Muscle layer of colon (tissue), 2 donors: Measurements from ENCODE around the gene HSD3B2.
"Not testable (repeated sequence)": the region's sequence is repeated elsewhere in the genome, so short reads cannot be mapped to it uniquely, and the experiment has no call there.

Experiments used
- H3K27ac ChIP-seq: one replicate; pipeline ENCODE4 v1.7.0; 2013; ENCODE audit warnings: low read depth, mild to moderate bottlenecking, low read length, moderate library complexity
- H3K27me3 ChIP-seq, 2 donors: one replicate each; pipeline ENCODE4 v1.7.0; 2013; ENCODE audit warnings: low read length in 2 of 2, mild to moderate bottlenecking in 2 of 2; ENCODE audit not compliant: insufficient read depth in 2 of 2, control insufficient read depth in 1 of 2
- H3K36me3 ChIP-seq: one replicate; pipeline ENCODE4 v1.7.0; 2013; ENCODE audit warnings: mild to moderate bottlenecking, low read length; ENCODE audit not compliant: insufficient read depth
- H3K4me1 ChIP-seq: one replicate; pipeline ENCODE4 v1.7.0; 2013; ENCODE audit warnings: mild to moderate bottlenecking, low read length; ENCODE audit not compliant: insufficient read depth
- H3K4me3 ChIP-seq, 2 donors: one replicate each; pipeline ENCODE4 v1.7.0; 2013; ENCODE audit warnings: low read length in 2 of 2, low read depth in 1 of 2, mild to moderate bottlenecking in 1 of 2, moderate library complexity in 1 of 2
- H3K9ac ChIP-seq: one replicate; pipeline ENCODE4 v1.7.0; 2013; ENCODE audit warnings: low read length
- H3K9me3 ChIP-seq: one replicate; pipeline ENCODE4 v1.7.0; 2013; ENCODE audit warnings: mild to moderate bottlenecking, low read length
- donor health status: abdominal sarcoma.
- donor health status: Adenocarcinoma of cecum.

HSD3B2 gene

DNA sequence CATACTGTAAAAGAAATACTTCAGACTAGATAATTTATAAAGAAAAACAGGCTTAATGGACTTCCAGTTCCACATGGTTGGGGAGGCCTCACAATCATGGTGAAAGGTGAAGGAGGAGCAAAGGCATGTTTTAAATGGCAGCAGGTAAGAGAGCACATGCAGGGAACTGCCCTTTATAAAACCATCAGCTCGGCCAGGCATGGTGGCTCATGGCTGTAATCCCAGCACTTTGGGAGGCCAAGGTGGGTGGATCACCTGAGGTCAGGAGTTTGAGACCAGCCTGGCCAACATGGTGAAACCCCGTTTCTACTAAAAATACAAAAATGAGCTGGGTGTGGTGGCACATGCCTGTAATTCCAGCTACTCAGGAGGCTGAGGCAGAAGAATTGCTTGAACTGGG lies 37.4 kb upstream of the HSD3B2 start:
- H3K9me3 ChIP-seq, H3K36me3 ChIP-seq, H3K27ac ChIP-seq, H3K4me3 ChIP-seq, H3K4me1 ChIP-seq, H3K9ac ChIP-seq, H3K27me3 ChIP-seq: not testable (repeated sequence)

DNA sequence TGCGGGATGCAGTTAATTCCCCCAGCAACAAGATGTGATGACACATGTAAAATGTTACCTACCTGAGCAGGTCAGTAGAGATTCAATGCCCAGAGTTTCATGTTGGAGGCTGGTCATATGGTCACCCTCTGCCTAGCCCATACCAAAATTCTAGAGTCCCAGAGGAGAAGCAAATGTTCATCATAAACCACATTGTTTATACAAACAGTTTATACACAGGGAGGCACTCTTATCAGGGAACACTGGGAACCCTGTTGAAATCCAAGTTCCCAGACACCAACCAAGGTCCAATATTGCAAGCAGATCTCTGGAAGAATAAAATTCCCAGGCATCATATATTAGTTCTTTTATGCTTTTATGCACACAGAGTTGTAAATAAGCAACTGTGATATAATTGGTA lies 35.8 kb upstream of the HSD3B2 start:
- Histone ChIP-seq H3K9me3 (no peaks in the 10 kb centered on the region), H3K27ac (no peak overlapping the region), H3K4me3 (no peak overlapping the region), H3K4me1 (no peaks in the 10 kb centered on the region), H3K9ac (no peak overlapping the region), H3K27me3 (no peaks in the 10 kb centered on the region), H3K36me3 (no peaks in the 10 kb centered on the region)

- H3K27ac ChIP-seq, result no peak overlapping the region
- no peaks in the 10 kb centered on the region for H3K4me1 ChIP-seq
- no peaks in the 10 kb centered on the region for H3K27me3 ChIP-seq
- H3K9ac ChIP-seq, result no peak overlapping the region
- H3K36me3 ChIP-seq, result no peaks in the 10 kb centered on the region
- no peaks in the 10 kb centered on the region for H3K9me3 ChIP-seq
- no peak overlapping the region for H3K4me3 ChIP-seq
Observed at GRCh38 chr1:119380304-119380703, 34.6 kb upstream of the HSD3B2 start.

DNA sequence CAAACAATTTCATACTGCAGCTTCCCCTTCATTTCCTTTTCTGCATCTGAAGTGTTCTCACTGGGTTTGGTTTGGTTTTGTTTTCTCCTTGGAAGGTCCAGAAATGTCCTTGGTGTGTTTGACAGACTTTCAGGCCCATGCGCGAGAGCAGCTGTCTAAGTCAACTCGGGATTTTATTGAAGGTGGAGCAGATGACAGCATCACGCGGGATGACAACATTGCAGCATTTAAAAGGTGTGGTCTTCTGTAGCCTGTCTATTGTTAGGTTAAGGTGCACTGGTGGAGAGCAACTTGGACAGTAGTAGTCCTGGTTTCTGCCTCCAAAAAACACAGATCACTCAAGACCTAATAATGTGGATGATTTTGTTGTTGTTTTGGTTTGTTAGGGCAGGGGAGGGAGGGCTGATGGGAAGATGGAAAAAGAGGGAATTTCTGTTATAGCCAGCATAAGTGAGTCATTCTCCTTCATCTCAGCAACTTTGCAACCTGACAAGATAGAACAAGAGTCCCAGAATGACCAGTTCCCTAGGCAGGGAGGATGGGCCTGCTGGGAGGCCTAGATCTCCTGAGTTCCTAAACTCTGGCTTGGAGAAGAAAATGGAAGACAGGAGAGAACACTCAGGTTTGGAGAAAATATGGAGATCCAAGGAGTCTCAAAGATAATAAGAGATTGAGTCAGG lies 33.8 kb upstream of the HSD3B2 start:
- H3K9ac ChIP-seq, result no peak overlapping the region
- H3K36me3 ChIP-seq, result no peaks in the 10 kb centered on the region
- no peak overlapping the region for H3K27ac ChIP-seq
- no peak overlapping the region for H3K4me3 ChIP-seq
- no peaks in the 10 kb centered on the region for H3K4me1 ChIP-seq
- no peaks in the 10 kb centered on the region for H3K27me3 ChIP-seq
- H3K9me3 ChIP-seq, result no peaks in the 10 kb centered on the region

DNA sequence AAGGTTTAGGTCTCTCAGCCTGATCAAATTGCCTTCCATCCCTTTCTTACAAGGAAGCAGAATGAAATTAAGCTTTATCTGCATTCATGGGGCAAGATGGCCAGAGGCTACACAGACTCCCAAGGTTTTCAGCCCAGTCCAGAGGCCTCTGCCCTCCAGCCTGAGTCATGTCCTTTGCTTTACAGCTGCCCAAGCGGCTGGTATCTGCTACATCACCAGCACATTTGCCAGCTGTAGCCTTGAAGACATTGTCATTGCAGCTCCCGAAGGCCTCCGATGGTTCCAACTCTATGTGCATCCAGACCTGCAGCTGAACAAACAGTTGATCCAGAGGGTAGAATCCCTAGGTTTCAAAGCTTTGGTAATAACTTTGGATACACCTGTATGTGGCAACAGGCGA lies 30.4 kb upstream of the HSD3B2 start:
- H3K36me3 ChIP-seq, result no peaks in the 10 kb centered on the region
- H3K9me3 ChIP-seq, result no peaks in the 10 kb centered on the region

DNA sequence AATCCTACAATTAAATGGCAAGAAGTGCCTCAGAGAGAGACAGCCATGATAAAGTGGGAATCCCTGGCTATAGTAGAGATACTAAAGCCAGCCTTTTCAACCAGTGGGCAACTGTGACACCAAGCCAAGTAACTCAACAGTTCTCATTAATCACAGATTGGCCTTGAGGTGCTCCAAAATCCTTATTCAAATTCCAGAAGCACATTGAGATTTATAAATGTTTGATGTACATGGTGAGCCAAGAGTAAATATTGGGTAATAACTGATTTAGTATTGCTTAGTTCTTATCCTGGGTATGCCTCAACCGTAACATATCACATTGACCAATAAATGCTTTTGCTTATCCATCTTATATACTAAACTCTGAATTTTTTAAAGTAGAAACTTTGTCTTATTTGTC lies 29.3 kb upstream of the HSD3B2 start:
- H3K27me3 ChIP-seq, result no peaks in the 10 kb centered on the region
- no peak overlapping the region for H3K9ac ChIP-seq
- no peaks in the 10 kb centered on the region for H3K36me3 ChIP-seq
- H3K4me1 ChIP-seq, result no peaks in the 10 kb centered on the region
- no peak overlapping the region for H3K27ac ChIP-seq
- no peak overlapping the region for H3K4me3 ChIP-seq
- no peaks in the 10 kb centered on the region for H3K9me3 ChIP-seq

More for the DNA sequence above, 30.4 kb upstream of the HSD3B2 start:
- Histone ChIP-seq H3K9ac (no peak overlapping the region), H3K27me3 (no peaks in the 10 kb centered on the region), H3K4me1 (no peaks in the 10 kb centered on the region), H3K27ac (no peak overlapping the region), H3K4me3 (no peak overlapping the region)

- no peak overlapping the region for H3K4me3 ChIP-seq
- no peaks in the 10 kb centered on the region for H3K4me1 ChIP-seq
- H3K9ac ChIP-seq, result no peak overlapping the region
- no peaks in the 10 kb centered on the region for H3K9me3 ChIP-seq
- H3K27me3 ChIP-seq, result no peaks in the 10 kb centered on the region
- H3K36me3 ChIP-seq, result no peaks in the 10 kb centered on the region
- no peak overlapping the region for H3K27ac ChIP-seq
Observed at GRCh38 chr1:119387858-119388257, 27.1 kb upstream of the HSD3B2 start.

GRCh38 chr1:119388450-119388849 lies 26.5 kb upstream of the HSD3B2 start:
- H3K4me3 ChIP-seq, result no peak overlapping the region
- H3K4me1 ChIP-seq, result no peaks in the 10 kb centered on the region
- H3K27me3 ChIP-seq, result no peaks in the 10 kb centered on the region
- H3K27ac ChIP-seq, result no peak overlapping the region
- H3K36me3 ChIP-seq, result no peaks in the 10 kb centered on the region
- H3K9ac ChIP-seq, result no peak overlapping the region
- H3K9me3 ChIP-seq, result no peaks in the 10 kb centered on the region

DNA sequence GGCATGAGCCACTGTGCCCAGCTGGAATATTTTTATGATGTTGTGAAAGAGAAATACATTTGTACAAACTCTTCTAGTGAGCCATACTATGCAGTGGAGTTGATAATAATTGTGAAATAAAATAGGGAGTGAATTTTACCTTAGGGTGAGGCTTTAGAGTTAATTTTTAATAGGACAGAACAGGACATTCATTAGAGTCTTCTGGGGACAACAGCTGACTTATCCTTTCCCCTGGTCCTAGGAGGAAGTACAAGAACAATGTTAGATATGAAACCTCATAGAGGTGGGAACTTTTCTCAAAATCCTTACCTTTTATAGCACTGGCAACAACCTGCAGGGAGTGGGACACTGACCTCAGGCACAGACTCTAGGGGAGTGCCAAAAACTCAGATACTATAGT lies 24.4 kb upstream of the HSD3B2 start:
- no peaks in the 10 kb centered on the region for H3K36me3 ChIP-seq
- no peaks in the 10 kb centered on the region for H3K27me3 ChIP-seq
- no peaks in the 10 kb centered on the region for H3K4me1 ChIP-seq
- no peak overlapping the region for H3K4me3 ChIP-seq
- H3K9me3 ChIP-seq, result no peaks in the 10 kb centered on the region
- no peak overlapping the region for H3K27ac ChIP-seq
- H3K9ac ChIP-seq, result no peak overlapping the region

DNA sequence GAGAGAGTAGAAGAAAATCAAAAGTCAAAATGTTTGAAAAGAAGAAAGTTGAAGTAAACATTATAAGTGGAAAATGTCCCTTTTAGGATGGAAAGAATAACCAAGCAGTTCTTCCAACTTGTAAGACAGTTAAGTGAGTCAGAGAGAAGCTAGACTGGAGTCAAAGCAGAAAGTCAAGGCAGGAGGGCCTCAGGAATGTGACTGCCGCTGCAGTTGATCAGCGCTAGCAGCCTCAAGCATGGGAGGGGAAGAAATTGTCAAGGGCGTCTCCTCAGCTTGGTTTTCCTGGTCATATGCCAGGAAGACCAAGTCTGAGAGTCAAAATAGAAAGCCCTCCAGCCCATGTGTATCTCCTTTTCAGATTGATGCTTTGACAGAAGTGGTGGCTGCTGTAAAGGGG lies 23.2 kb upstream of the HSD3B2 start:
- no peaks in the 10 kb centered on the region for H3K36me3 ChIP-seq
- no peaks in the 10 kb centered on the region for H3K9me3 ChIP-seq
- no peak overlapping the region for H3K4me3 ChIP-seq
- H3K4me1 ChIP-seq, result no peaks in the 10 kb centered on the region
- no peak overlapping the region for H3K27ac ChIP-seq
- H3K9ac ChIP-seq, result no peak overlapping the region
- H3K27me3 ChIP-seq, result no peaks in the 10 kb centered on the region

GRCh38 chr1:119394085-119394484 lies 20.9 kb upstream of the HSD3B2 start:
- Histone ChIP-seq H3K9ac (no peak overlapping the region), H3K4me1 (no peaks in the 10 kb centered on the region), H3K27ac (no peak overlapping the region), H3K9me3 (no peaks in the 10 kb centered on the region), H3K27me3 (no peaks in the 10 kb centered on the region), H3K36me3 (no peaks in the 10 kb centered on the region), H3K4me3 (no peak overlapping the region)

DNA sequence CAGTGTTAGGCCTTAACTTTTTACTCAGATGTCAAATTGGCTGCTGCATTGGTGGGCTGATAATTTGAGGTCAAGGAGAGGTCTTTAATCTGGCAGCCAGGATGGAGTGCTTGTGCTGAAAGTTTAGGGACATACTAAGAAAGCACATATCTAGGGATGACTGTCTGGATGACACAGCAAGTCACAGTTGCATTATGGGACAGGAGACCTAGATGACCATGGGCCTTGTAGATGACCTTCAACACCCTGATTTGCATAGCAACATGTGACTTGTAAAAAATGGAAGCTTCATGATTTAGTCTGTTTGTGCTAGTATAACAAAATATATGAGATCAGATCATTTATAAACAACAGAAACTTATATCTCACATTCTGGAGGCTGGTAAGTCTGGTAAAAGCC lies 18.0 kb upstream of the HSD3B2 start:
- Histone ChIP-seq H3K27ac (no peak overlapping the region), H3K4me3 (no peak overlapping the region), H3K9ac (no peak overlapping the region), H3K27me3 (no peaks in the 10 kb centered on the region), H3K4me1 (no peaks in the 10 kb centered on the region), H3K9me3 (no peaks in the 10 kb centered on the region), H3K36me3 (no peaks in the 10 kb centered on the region)
